Measurements from ENCODE around the gene PKNOX1. TPM values are rescaled to one million over a fixed set of nuclear protein-coding genes. Genes with fewer than 3 reads are reported as not detected.
"Not testable (repeated sequence)": the region's sequence is repeated elsewhere in the genome, so short reads cannot be mapped to it uniquely, and the experiment has no call there.

Gene PKNOX1
- total RNA-seq, 1 donor from 2014 or later, result 11.2 TPM

GRCh38 chr21:43045165-43045875 lies 71.0 kb downstream of the PKNOX1 start:
- DNase-seq (ENCODE audit: low spot score in 2 of 2); H3K36me3 ChIP-seq; H3K9me3 ChIP-seq; intact Hi-C loops (cut with DNase I); H3K27me3 ChIP-seq; H3K4me1 ChIP-seq; H3K27ac ChIP-seq; H3K4me3 ChIP-seq: not testable (repeated sequence)

- H3K36me3 ChIP-seq; H3K27ac ChIP-seq; H3K4me3 ChIP-seq; H3K9me3 ChIP-seq; H3K27me3 ChIP-seq; intact Hi-C loops (cut with DNase I); H3K4me1 ChIP-seq; DNase-seq (ENCODE audit: low spot score in 2 of 2): not testable (repeated sequence)
Observed at GRCh38 chr21:43045876-43046821, 71.8 kb downstream of the PKNOX1 start.

GRCh38 chr21:43053112-43053511 lies 78.8 kb downstream of the PKNOX1 start:
- H3K4me1 ChIP-seq; H3K27ac ChIP-seq; H3K36me3 ChIP-seq; intact Hi-C loops (cut with DNase I); H3K4me3 ChIP-seq; H3K9me3 ChIP-seq; H3K27me3 ChIP-seq; DNase-seq (ENCODE audit: low spot score in 2 of 2): not testable (repeated sequence)

- H3K9me3 ChIP-seq; H3K27ac ChIP-seq; H3K27me3 ChIP-seq; intact Hi-C loops (cut with DNase I); H3K36me3 ChIP-seq; H3K4me3 ChIP-seq; H3K4me1 ChIP-seq; DNase-seq (ENCODE audit: low spot score in 2 of 2): not testable (repeated sequence)
Observed at GRCh38 chr21:43062955-43063664, 88.7 kb downstream of the PKNOX1 start.

- H3K4me3 ChIP-seq; intact Hi-C loops (cut with DNase I); H3K27me3 ChIP-seq; H3K4me1 ChIP-seq; H3K27ac ChIP-seq; H3K36me3 ChIP-seq; H3K9me3 ChIP-seq; DNase-seq (ENCODE audit: low spot score in 2 of 2): not testable (repeated sequence)
Observed at GRCh38 chr21:43064265-43064917, 90.0 kb downstream of the PKNOX1 start.

- DNase-seq (ENCODE audit: low spot score in 2 of 2); H3K27ac ChIP-seq; H3K4me1 ChIP-seq; intact Hi-C loops (cut with DNase I); H3K27me3 ChIP-seq; H3K4me3 ChIP-seq; H3K36me3 ChIP-seq; H3K9me3 ChIP-seq: not testable (repeated sequence)
Observed at GRCh38 chr21:43065991-43066390, 91.6 kb downstream of the PKNOX1 start.

- H3K27ac ChIP-seq, result not testable (repeated sequence)
Observed at GRCh38 chr21:43066690-43067089, 92.3 kb downstream of the PKNOX1 start.

GRCh38 chr21:43068065-43068464 lies 93.7 kb downstream of the PKNOX1 start:
- H3K27ac ChIP-seq; H3K9me3 ChIP-seq; DNase-seq (ENCODE audit: low spot score in 2 of 2); H3K27me3 ChIP-seq; H3K36me3 ChIP-seq; H3K4me1 ChIP-seq; H3K4me3 ChIP-seq; intact Hi-C loops (cut with DNase I): not testable (repeated sequence)

More at GRCh38 chr21:43066690-43067089, 92.3 kb downstream of the PKNOX1 start:
- intact Hi-C loops (cut with DNase I); H3K4me3 ChIP-seq; H3K27me3 ChIP-seq; H3K4me1 ChIP-seq; H3K9me3 ChIP-seq; DNase-seq (ENCODE audit: low spot score in 2 of 2); H3K36me3 ChIP-seq: not testable (repeated sequence)

- H3K4me1 ChIP-seq; H3K36me3 ChIP-seq; H3K27ac ChIP-seq; H3K9me3 ChIP-seq; H3K4me3 ChIP-seq; DNase-seq (ENCODE audit: low spot score in 2 of 2); intact Hi-C loops (cut with DNase I); H3K27me3 ChIP-seq: not testable (repeated sequence)
Observed at GRCh38 chr21:43069682-43070081, 95.3 kb downstream of the PKNOX1 start.

- intact Hi-C loops (cut with DNase I); H3K4me3 ChIP-seq; DNase-seq (ENCODE audit: low spot score in 2 of 2); H3K27me3 ChIP-seq; H3K9me3 ChIP-seq; H3K36me3 ChIP-seq; H3K4me1 ChIP-seq; H3K27ac ChIP-seq: not testable (repeated sequence)
Observed at GRCh38 chr21:43072742-43073141, 98.4 kb downstream of the PKNOX1 start.

- H3K4me1 ChIP-seq; H3K4me3 ChIP-seq; H3K36me3 ChIP-seq; DNase-seq (ENCODE audit: low spot score in 2 of 2); H3K27ac ChIP-seq; H3K27me3 ChIP-seq; intact Hi-C loops (cut with DNase I); H3K9me3 ChIP-seq: not testable (repeated sequence)
Observed at GRCh38 chr21:43074401-43075169, 100.2 kb downstream of the PKNOX1 start.

- H3K27ac ChIP-seq; DNase-seq (ENCODE audit: low spot score in 2 of 2); H3K36me3 ChIP-seq; intact Hi-C loops (cut with DNase I); H3K9me3 ChIP-seq; H3K27me3 ChIP-seq; H3K4me1 ChIP-seq; H3K4me3 ChIP-seq: not testable (repeated sequence)
Observed at GRCh38 chr21:43075170-43076022, 101.0 kb downstream of the PKNOX1 start, which contains the start of gene CBS. Gene CBS (minus strand): TSS chr21:43075835. CDS start chr21:43072193, 3,642 bp downstream.

All from ascending aorta (tissue), 2 donors.